GM12865 (cell line): ENCODE measurements around the gene RFX2.
"Not testable (repeated sequence)": the region's sequence is repeated elsewhere in the genome, so short reads cannot be mapped to it uniquely, and the experiment has no call there.

Source experiments
- DNase-seq: peaks from one replicate; pipeline ENCODE4 v3.0.0; 2010; ENCODE audit warnings: low read depth
- H3K4me3 ChIP-seq: 2 replicates; pipeline ENCODE4 v1.5.1; 2011; ENCODE audit warnings: mild to moderate bottlenecking, low read depth, low read length, control low read depth
- CTCF ChIP-seq: IDR thresholded peaks from 2 replicates; pipeline ENCODE4 v1.5.1; 2011; ENCODE audit warnings: low read length, control low read depth, low read depth, inconsistent platforms; ENCODE audit not compliant: insufficient read depth; ENCODE audit errors: missing control alignments

Gene RFX2

GRCh38 chr19:5990289-5990797 is 120.0 kb downstream of the RFX2 start:
- no peak for DNase-seq
- no peak overlapping the region for H3K4me3 ChIP-seq
- TF ChIP-seq CTCF = no peak

GRCh38 chr19:5989388-5990074 is 120.8 kb downstream of the RFX2 start:
- no peak overlapping the region for H3K4me3 ChIP-seq
- no peak for TF ChIP-seq CTCF
- DNase-seq = no peak

GRCh38 chr19:5988517-5989387 is 121.5 kb downstream of the RFX2 start:
- H3K4me3 ChIP-seq = no peak overlapping the region
- TF ChIP-seq CTCF = no peak
- DNase-seq = no peak

- TF ChIP-seq CTCF = peak; percentile 94
- H3K4me3 ChIP-seq = peak overlapping the region; percentile 47
- peak; percentile 80 for DNase-seq
These were observed 123.1 kb downstream of the RFX2 start for GRCh38 chr19:5987077-5987818.

- not testable (repeated sequence) for H3K4me3 ChIP-seq, DNase-seq
These were observed 124.5 kb downstream of the RFX2 start for GRCh38 chr19:5985837-5986236.

- no peak for TF ChIP-seq CTCF
- no peak for DNase-seq
- no peak overlapping the region for H3K4me3 ChIP-seq
These were observed 125.1 kb downstream of the RFX2 start for GRCh38 chr19:5985098-5985783.
